Stimulated activated CD4-positive, alpha-beta T cell treated with anti-CD3 and anti-CD28 coated beads, Interleukin-15, amount 100 ng/mL, for 48 hours (primary cell): Measurements from ENCODE around the gene TBX19.

Experiments used
- DNase-seq, 2 donors: peaks; one replicate each; pipeline ENCODE4 v3.0.0-alpha.2; 2020; ENCODE audit warnings: low read depth in 2 of 2

The TBX19 gene

DNA sequence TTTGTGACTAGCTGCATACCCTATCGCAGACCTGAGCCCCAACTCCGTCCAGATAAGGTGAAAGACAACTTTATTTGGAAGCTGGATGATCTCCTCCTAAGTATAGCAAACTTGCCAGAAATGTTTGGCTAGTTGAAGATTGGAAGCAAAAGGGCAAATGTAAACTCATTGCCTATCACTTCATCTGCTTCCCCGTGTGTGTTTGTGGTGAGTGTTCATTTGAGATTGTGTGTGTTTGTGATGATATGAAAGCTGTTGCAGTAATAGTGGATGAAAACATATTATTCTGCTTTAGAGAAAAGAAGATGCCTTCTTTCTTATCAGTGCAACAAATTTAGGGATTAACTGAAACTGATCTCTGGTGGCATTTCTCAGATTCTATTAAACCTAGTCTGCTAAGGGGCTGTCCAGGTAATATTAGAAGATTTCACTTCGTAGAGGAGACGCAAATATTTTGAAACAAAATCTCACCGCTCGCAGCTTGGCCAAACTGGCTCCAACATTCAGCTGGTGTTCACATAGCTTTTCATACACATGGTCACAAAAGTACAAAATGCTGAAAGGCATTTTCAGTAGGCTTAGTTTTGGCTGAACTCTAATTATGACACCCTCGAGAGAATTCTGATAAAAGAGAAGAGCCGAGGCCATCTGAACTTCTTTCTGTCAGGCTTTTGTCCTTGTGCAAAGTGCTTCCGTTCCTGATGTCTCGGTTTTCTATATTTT is 1.1 kb downstream of the TBX19 start:
- no peak for DNase-seq

DNA sequence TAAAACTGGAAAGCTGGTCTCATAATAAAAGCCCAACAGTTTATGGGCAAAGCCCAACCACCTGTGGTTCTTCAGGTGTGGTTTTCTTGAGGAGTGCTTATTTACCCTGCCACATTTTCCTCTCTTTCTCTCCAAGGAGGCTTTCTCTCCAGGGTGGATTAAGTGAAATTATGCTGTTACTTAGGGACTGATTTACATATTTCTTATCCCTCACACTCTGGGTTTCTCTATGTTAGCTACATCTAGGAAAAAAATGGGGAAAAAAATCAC is 4.8 kb downstream of the TBX19 start:
- DNase-seq, result no peak

DNA sequence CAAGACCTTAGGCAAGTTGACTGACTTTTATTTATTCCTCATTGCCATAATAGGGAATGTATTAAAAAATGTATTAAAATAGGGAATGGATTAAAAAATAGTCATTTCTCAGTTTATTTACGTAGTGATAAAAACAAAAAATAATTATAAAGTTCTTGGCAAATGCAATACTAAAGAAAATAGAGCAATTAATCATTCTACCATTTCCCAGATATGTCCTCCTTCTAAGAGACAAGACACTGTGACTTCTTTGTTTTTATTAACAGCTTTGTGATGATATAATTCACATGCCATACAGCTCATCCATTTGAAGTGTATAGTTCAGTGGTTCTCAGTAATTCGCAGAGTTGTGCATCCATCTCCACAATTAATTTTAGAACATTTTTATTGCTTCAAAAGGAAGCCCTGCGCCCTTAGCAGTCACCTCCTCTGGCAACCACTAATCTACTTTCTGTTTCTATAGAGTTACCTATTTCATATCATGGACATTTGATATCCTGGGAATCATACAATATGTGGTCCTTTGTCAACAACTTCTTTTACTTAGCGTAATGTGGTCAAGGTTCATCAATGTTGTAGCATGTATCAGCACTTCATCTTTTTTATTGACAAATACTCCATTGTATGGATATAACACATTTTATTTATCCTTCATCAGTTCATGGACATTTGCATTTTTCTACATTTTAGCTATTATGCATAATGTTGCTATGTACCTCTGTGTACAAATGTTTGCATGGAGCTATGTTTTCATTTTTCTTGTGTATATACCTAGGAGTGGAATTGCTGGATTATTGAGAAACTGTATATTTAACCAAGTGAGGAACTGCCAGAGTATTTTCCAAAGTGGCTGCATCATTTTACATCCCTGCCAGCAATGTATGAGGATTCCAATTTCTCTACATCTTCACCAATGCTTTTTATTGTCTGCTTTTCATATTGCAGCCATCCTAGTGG is 5.6 kb downstream of the TBX19 start:
- DNase-seq, result no peak

DNA sequence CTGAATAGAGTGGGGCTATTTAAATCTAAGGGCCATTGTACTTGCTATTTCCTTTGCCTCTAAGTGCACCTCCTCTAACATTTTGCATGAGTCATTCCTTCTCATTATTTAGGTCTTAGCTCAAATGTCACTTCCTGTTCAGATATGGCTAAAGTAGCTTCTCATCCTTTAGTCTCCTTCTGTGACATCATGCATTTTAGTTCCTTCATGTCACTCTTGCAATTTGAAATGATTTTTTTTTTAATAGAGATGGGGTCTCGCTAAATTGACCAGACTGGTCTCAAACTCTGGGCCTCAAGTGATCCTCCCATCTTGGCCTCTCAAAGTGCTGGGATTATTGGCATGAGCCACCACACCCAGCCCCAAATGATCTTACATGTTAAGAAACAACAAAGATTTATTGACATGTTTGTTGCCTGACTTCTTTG is 6.6 kb downstream of the TBX19 start:
- DNase-seq, result no peak

DNA sequence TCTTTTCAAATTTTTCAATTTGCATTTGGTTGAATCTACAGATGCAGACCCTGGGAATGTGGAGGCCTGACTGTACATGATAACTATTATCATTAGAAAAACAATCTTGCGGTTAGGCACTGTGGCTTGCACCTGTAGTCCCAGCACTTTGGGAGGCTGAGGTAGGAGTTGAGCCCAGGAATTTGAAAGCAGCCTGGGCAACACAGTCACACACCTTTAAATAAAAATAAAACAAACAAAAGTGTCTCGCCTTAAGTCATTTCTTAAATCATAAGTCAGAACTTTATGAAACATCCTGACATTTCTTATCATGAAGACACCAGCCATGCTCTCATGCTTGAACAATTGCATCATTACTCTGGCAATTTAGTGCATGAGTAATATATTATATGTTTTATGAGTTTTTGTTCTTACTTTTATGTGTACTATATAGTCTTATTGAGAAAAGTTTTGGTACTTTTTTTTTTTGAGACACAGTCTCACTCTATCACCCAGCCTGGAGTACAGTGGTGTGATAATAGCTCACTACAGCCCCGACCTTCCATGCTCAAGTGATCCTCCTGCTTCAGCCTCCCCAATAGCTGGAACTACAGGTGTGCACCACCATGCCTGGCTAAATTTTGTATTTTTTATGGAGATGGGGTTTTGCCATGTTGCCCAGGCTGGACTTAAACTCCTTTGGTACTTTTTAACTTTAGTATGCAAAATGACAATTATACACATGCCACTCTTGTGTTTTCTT is 7.8 kb downstream of the TBX19 start:
- no peak for DNase-seq

DNA sequence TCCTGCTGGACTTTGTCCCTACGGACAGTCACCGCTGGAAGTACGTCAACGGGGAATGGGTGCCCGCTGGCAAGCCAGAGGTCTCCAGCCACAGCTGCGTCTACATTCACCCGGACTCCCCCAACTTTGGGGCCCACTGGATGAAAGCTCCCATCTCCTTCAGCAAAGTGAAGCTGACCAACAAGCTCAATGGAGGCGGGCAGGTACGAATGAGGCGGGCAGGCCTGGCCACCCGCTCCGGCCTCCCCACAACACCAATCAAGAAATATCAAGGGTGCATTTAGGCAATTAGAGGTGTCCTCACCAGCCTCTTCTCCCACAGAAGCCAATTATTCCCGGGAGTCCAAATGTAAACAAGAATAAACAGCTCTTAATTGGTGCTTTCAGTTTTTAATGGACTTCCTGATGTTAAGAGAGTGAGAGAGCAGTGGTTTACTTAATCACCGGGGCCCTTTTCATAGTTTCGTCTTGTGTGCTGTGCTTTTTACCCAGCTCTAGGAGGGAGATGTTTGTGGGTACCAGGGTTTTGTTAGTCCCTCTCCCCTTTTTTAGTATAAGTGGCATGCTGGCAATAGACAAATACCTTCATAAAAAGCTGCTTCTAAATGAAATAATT is 10.7 kb downstream of the TBX19 start:
- DNase-seq, result no peak

DNA sequence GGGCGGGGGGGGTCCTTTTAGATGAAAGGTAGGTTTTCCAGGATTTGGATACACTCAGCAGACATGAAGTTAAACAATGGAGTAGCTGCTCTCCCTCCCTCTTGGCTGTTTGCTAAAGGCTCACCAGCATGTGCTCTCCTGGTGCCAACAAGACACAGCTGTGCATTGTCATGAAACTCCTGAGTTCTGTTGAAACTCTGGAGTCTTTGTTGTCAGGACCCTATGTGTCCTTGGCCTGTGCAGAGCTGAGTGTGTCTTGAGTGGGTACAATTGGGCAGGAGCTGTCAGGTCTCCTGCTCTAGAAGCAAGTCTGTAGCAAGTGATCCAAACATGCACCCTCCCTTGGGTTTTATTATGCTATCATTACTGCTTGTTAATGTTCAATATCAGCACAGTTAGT is 12.7 kb downstream of the TBX19 start:
- DNase-seq, result no peak

DNA sequence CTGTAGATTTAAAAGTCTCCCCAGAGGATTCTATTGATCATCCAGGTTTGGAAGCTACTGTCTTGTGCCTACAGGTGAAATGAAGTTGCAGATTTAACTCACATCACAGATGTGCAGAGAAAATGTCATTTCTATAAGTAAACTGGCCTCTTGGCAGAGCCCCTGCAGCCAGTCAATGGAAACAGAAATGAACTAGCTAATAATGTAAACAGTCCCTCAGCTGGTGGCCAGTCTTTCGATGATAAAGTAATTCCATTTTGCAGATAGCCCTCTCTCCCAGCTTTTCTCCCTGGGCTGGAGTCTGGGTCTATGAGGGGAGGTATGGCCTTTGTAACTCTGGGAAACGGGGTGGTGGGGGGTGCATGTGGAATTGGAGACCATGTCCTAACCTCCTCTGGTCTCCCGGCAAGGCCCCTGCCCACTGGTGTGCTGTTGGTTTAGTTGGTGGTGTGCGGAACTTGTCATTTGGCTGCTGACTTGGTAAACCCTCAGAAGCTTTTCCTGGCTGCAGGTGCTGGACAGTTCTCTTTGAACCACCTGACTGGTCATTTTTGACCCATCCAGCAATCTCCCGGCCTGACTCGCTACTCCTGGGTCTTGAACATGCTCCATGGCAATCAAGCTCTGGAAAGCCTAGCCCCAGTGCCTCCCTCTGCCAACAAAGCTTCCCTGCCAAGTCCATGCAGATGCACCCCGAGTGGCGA is 14.9 kb downstream of the TBX19 start:
- DNase-seq, result no peak

DNA sequence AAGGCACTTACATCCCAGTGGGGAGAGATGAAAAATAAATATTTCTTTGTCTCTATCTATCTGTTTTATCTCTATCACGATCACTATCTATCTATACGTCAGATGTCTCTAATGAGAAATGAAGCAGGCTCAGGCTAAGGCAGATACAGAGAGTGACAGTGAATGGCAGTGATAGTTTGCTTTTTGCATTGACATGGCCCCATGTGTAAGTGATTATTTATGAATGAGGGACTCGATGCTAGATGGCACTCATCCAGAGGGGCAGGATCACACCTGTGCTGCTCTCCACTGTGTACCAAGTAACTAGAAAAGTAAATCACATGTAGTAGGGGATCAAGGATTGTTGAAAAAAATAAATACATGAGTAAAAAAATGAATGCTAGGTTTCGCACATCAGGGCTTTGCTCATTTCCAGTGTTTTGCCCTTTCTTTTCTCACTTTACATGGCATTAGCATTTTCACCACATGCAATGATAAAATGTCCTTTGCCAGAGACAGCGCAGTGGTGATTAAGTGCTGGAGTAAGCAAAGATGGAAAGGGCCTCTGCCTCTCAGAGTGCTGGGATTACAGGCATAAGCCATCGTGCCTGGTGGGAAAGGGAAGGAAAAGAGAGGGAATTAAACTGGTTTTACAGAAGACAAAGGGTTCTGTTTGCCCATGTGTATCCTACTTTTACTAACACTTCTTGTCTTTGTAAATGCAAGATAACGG is 16.5 kb downstream of the TBX19 start:
- DNase-seq, result no peak

DNA sequence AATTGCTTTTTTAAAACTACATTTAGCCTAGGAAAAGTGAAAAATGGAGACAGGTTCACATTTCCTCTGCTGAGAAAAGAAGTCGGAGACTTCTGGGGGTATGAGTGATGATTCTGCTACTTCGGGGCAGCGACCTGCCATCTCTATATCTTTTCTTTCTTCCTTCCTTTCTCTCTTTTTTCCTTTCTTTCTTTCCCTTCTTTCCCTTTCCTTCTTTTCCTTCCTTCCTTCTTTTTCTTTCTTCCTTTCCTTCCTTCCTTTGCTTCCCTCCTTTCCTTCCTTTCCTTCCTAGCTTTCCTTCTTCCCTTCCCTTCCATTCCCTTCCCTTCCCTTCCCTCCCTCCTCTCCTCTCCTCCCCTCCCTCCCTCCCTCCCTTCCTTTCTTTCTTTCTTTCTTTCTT is 17.8 kb downstream of the TBX19 start:
- DNase-seq, result no peak

DNA sequence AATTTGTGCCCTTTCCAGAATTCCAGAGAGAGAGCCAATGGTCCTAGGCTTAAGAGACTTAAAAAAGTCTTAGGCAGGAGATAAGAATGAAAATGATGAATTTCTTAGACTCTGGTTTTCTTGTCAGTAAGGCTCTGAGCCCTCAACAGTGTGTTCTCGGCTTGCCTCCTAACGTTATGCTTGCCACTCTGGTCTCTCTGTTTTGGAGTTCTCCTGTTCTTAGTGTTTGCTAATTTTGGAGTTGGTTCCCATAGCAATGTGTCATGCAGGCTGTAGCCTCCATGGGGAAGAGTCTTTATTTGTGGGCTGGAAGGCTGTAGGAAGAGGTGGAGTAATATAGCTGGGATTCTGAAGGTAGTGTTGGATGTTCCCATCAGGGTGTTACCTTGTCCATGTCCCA is 19.9 kb downstream of the TBX19 start:
- DNase-seq, result no peak

DNA sequence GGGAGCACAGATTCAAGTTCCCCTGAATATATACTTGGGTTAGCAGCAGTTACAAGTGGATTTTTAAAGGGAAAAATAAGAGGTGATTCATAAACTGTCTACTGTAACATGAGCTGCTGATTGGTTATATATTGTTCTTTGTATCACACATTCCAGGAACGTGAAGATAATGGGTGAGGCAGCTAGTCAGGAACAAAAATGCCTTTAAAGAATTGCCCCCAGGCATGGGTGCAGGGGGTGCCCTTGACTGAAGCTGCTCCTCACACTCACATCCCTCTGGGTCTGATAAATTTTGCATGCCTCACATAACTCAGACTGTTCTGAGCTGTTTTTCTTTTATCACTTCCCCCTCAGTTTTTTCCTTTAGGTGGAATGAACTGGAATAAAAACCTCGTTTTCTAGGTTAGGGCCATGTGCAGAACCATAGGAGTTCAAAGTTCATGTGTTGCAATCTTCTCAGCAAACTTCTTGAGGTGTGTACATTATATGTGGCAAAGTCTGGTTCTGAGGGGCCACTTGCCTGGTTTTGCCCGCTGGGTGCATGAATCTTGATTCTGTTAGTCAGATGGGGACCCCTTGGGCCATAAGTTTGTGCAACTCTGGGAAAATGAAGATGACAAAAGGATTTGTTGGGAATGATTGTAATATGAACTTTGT is 21.1 kb downstream of the TBX19 start:
- no peak for DNase-seq

DNA sequence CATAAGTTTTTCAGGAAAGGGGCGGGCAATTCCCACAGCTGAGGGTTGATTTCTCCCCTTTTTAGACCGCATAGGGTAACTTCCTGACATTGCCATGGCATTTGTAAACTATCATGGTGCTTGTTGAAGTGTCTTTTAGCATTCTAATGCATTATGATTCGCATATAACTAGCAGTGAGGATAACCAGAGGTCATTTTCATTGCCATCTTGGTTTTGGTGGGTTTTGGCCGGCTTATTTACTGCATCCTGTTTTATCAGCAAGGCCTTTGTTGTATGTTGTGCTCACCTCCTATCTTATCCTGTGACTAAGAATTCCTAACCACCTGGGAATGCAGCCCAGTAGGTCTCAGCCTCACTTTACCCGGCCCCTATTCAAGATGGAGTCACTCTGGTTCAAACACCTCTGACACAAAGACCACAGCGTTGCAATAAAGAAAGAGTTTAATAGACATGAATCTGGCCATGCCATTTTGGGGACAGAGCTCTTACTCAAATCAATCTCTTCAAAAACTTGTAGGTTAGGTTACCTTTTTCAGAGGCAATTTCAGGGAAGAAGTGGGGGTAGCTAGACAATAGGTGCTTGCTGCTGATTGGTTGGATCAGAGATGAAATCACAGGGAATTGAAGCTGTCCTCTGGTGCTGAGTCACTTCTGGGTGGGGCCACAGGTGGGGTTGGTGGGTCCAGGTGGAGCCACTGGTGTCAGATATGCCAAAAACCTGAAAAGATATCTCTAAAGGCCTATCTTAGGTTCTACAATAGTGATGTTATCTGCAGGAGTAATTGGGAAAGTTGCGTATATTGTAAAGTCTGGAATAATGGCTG is 23.3 kb downstream of the TBX19 start:
- DNase-seq, result no peak

DNA sequence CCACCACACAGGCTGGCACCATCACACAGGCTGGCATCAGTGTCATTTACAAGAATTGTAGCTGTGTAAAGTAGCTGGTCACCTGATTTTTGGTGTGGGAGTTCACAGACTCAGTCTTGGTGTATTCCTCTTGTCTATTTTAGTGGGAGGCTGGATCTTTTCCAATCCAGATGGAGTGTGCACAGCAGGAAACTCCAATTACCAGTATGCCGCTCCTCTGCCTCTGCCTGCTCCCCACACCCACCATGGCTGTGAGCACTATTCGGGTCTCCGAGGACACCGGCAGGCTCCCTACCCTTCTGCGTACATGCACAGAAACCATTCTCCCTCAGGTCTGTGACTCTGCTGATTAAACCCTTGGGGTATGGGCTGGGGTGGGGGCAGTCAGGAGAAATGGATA is 24.2 kb downstream of the TBX19 start:
- DNase-seq, result no peak

DNA sequence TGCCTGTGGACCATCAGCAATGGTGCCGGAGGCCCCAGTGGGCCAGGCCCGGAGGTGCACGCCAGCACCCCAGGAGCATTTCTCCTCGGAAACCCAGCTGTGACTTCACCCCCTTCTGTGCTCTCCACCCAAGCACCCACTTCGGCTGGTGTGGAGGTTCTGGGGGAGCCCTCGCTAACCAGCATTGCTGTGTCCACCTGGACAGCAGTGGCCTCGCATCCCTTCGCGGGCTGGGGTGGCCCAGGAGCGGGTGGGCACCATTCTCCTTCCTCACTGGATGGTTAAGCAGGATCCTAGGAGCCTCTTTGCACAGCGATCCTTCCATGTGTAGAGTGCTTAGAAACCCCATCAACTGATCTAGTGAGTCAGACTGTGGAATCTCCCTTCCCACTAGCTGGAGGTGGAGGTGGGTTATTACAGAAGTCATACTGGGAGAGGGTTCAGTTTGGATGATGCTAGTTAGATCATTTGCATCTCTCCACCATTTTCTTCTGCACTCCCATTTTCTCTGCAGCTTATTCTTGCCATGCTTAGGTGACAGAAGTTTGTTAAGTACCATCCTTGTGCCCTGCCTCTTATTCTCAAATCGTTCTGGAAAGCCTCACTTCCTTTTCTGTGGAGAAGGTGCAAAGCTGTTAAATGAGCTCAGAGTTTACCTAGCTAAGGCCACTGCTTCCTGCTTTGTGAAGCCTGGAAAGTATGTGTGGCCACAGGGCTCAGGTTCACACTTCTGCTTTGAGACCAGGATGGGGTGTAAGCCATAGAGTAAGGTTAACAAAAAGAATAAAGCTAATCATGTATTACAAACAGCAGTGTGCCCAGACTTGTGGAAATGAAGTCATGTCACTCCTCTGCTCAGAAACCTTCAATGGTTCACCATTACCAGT is 32.3 kb downstream of the TBX19 start:
- no peak for DNase-seq

DNA sequence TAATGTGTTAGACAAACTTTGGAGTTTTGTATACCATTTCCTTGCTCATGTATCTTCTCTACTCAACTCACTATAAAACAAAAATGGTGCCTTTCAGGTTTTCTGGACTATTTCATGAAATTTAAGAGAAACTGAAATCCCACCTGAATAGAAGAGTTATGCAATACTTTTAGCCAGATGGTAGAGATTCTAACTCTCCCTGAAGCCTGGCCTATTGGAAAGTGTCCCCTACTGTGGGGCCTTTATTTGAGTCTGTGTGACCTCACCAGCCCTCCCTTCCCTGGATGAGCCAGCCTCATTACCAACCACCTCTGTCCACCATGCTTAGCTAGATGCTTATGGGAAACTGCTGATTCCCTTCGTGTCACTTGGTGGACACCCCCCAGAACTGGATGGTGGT is 35.5 kb downstream of the TBX19 start:
- DNase-seq, result no peak

DNA sequence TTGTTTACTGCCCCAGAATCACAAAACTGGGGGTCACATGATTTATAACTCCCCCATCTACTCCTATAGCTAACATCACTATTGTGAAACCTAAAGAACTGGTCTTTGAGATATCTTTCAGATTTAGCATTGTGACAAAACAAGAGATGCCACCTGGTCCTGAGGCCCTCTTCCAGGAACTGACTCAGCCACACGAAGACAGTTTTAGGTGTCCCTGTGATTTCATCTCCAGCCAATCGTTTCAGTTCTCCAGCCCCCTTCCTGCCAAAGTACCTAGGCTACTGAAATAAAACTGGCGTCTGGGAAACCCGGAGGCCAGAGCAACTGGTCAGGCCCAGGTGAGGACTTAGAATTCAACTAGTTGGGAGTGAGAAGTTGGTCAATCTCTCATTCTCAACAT is 36.6 kb downstream of the TBX19 start:
- DNase-seq, result no peak

DNA sequence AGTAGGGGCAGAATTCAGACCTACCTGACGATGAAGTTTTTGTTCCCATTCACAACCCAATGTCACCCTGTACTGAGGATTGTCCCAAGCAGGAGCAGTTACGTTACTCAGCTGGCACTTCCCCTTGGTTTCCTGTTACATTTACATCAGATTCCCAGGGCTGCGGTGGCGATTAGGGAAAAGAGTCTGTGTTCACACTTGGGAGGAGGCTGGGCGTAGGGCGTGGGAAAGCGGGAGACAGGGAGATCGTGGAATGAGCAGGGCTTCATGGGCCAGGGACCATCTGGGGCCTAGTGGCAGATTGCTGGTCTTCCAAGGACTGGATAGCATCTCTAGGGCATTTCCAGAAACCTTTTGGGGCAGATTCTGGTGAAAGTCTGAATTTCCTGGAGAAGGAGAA is 39.0 kb downstream of the TBX19 start:
- no peak for DNase-seq

DNA sequence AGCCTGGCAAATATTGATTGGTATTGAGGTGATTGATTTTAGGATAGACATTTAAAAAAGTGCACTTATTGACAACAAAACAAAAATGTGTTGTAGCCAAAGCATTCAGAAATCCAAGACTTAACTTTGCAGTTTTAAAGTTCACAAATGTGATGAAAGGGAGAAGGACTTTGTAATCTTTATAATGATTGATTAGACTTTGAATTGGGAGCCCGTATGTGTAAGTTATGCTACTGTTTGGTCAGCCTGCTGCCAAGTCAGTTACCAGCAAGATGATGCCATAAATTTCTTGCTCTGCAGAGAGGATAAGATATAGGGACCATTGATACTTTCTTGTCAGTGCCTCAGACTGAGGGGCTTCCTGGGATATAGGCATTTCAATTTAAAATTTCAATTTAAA is 39.5 kb downstream of the TBX19 start:
- DNase-seq, result no peak
